CD4-positive, alpha-beta T cell treated with Interleukin-2 at 100 ng/mL for 4 hours (primary cell): ENCODE measurements around the gene EPB41L4A.
"Not testable (repeated sequence)": the region's sequence is repeated elsewhere in the genome, so short reads cannot be mapped to it uniquely, and the experiment has no call there.

Experiments
- DNase-seq: peaks from one replicate; pipeline ENCODE4 v3.0.0-alpha.2; 2020; ENCODE audit warnings: low spot score

The EPB41L4A gene

GRCh38 chr5:112419164-112419985, at the start of gene EPB41L4A:
Gene EPB41L4A (minus strand): TSS chr5:112419277. CDS start chr5:112419039, 238 bp downstream.
- DNase-seq, result no peak

GRCh38 chr5:112467485-112467884, 48.4 kb upstream of the EPB41L4A start:
- DNase-seq, result no peak

- not testable (repeated sequence) for DNase-seq
These were observed 47.2 kb upstream of the EPB41L4A start for GRCh38 chr5:112466261-112466660.

GRCh38 chr5:112447187-112447760, 28.2 kb upstream of the EPB41L4A start:
- DNase-seq, result not testable (repeated sequence)

GRCh38 chr5:112445626-112446350, 26.7 kb upstream of the EPB41L4A start:
- no peak for DNase-seq

GRCh38 chr5:112443932-112444331, 24.9 kb upstream of the EPB41L4A start:
- DNase-seq, result not testable (repeated sequence)

- no peak for DNase-seq
These were observed 21.0 kb upstream of the EPB41L4A start for GRCh38 chr5:112440031-112440430.

GRCh38 chr5:112436144-112436543, 17.1 kb upstream of the EPB41L4A start:
- no peak for DNase-seq

GRCh38 chr5:112434641-112435040, 15.6 kb upstream of the EPB41L4A start:
- no peak for DNase-seq

GRCh38 chr5:112426202-112426601, 7.1 kb upstream of the EPB41L4A start:
- DNase-seq, result not testable (repeated sequence)

- DNase-seq, result peak; percentile 35
These were observed 1.1 kb upstream of the EPB41L4A start for GRCh38 chr5:112419986-112420864.

- no peak for DNase-seq
These were observed 366 bp downstream of the EPB41L4A start for GRCh38 chr5:112418659-112419163.

GRCh38 chr5:112417931-112418658, 982 bp downstream of the EPB41L4A start:
- peak; percentile 60 for DNase-seq

- DNase-seq, result no peak
These were observed 3.5 kb downstream of the EPB41L4A start for GRCh38 chr5:112415552-112415951.

- no peak for DNase-seq
These were observed 5.5 kb downstream of the EPB41L4A start for GRCh38 chr5:112413611-112414010.

- DNase-seq, result no peak
These were observed 6.7 kb downstream of the EPB41L4A start for GRCh38 chr5:112412346-112412745.

- no peak for DNase-seq
These were observed 7.2 kb downstream of the EPB41L4A start for GRCh38 chr5:112411903-112412302.

- no peak for DNase-seq
These were observed 11.4 kb downstream of the EPB41L4A start for GRCh38 chr5:112407666-112408065.

GRCh38 chr5:112407240-112407639, 11.8 kb downstream of the EPB41L4A start:
- no peak for DNase-seq

- no peak for DNase-seq
These were observed 16.0 kb downstream of the EPB41L4A start for GRCh38 chr5:112403069-112403468.

- no peak for DNase-seq
These were observed 17.2 kb downstream of the EPB41L4A start for GRCh38 chr5:112401924-112402323.
